H9 (cell line): ENCODE results near the gene IL18R1. TPM values are rescaled to one million over a fixed set of nuclear protein-coding genes. Genes with fewer than 3 reads are reported as not detected.

Experiments
- DNase-seq: peaks from one replicate; pipeline ENCODE4 v3.0.0-alpha.2; 2017
- H2AFZ ChIP-seq: one replicate; pipeline ENCODE4 v1.6.1; 2013; ENCODE audit warnings: mild to moderate bottlenecking, low read length, control low read depth, moderate library complexity
- H2AK5ac ChIP-seq: 2 replicates; pipeline ENCODE4 v1.6.1; 2013; ENCODE audit warnings: low read length, control low read depth, mixed read lengths; ENCODE audit not compliant: insufficient read length
- H2BK120ac ChIP-seq: one replicate; pipeline ENCODE4 v1.6.1; 2013; ENCODE audit warnings: low read depth, mild to moderate bottlenecking, low read length, control low read depth, inconsistent platforms; ENCODE audit not compliant: poor library complexity, severe bottlenecking
- H2BK12ac ChIP-seq: 2 replicates; pipeline ENCODE4 v1.6.1; 2013; ENCODE audit warnings: low read length, control low read depth, mixed read lengths, low read depth; ENCODE audit not compliant: insufficient read length
- H2BK15ac ChIP-seq: 2 replicates; pipeline ENCODE4 v1.6.1; 2013; ENCODE audit warnings: low read depth, low read length, control low read depth
- H2BK20ac ChIP-seq: one replicate; pipeline ENCODE4 v1.6.1; 2013; ENCODE audit warnings: low read depth, mild to moderate bottlenecking, low read length, control low read depth, inconsistent platforms; ENCODE audit not compliant: poor library complexity, severe bottlenecking
- H2BK5ac ChIP-seq: 2 replicates; pipeline ENCODE4 v1.6.1; 2013; ENCODE audit warnings: low read length, control low read depth, mixed read lengths; ENCODE audit not compliant: insufficient read length
- H3K14ac ChIP-seq: 2 replicates; pipeline ENCODE4 v1.6.1; 2013; ENCODE audit warnings: low read length, control low read depth; ENCODE audit not compliant: insufficient read depth
- H3K18ac ChIP-seq: 2 replicates; pipeline ENCODE4 v1.6.1; 2013; ENCODE audit warnings: low read depth, mild to moderate bottlenecking, mixed read lengths, low read length, control low read depth; ENCODE audit not compliant: insufficient read length
- H3K23ac ChIP-seq: 2 replicates; pipeline ENCODE4 v1.6.1; 2013; ENCODE audit warnings: low read length, control low read depth, mixed read lengths, low read depth; ENCODE audit not compliant: insufficient read length
- H3K23me2 ChIP-seq: 2 replicates; pipeline ENCODE4 v1.6.1; 2013; ENCODE audit warnings: low read depth, mild to moderate bottlenecking, mixed read lengths, low read length, control low read depth; ENCODE audit not compliant: insufficient read length, poor library complexity, severe bottlenecking
- H3K27ac ChIP-seq: 2 replicates; pipeline ENCODE4 v1.5.1; 2013; ENCODE audit warnings: low read length, control low read depth, mixed read lengths, low read depth; ENCODE audit not compliant: insufficient read length
- H3K27me3 ChIP-seq: 2 replicates; pipeline ENCODE4 v1.6.1; 2013; ENCODE audit warnings: low read length, control low read depth, inconsistent platforms; ENCODE audit not compliant: insufficient read depth
- H3K4ac ChIP-seq: 2 replicates; pipeline ENCODE4 v1.6.1; 2013; ENCODE audit warnings: low read depth, mild to moderate bottlenecking, control low read depth, inconsistent platforms, low read length, moderate library complexity
- H3K4me1 ChIP-seq: 2 replicates; pipeline ENCODE4 v1.6.1; 2013; ENCODE audit warnings: low read length, control low read depth, inconsistent platforms; ENCODE audit not compliant: insufficient read depth
- H3K4me2 ChIP-seq: 2 replicates; pipeline ENCODE4 v1.6.1; 2013; ENCODE audit warnings: low read length, control low read depth, mixed read lengths; ENCODE audit not compliant: insufficient read length, insufficient read depth
- H3K56ac ChIP-seq: 2 replicates; pipeline ENCODE4 v1.6.1; 2013; ENCODE audit warnings: low read depth, mild to moderate bottlenecking, mixed read lengths, low read length, control low read depth; ENCODE audit not compliant: insufficient read length
- H3K79me1 ChIP-seq: 2 replicates; pipeline ENCODE4 v1.6.1; 2013; ENCODE audit warnings: low read depth, mild to moderate bottlenecking, moderate library complexity, low read length, control low read depth, inconsistent platforms; ENCODE audit not compliant: insufficient read depth, poor library complexity, severe bottlenecking
- H3K79me2 ChIP-seq: 2 replicates; pipeline ENCODE4 v1.6.1; 2013; ENCODE audit warnings: low read length, control low read depth, inconsistent platforms; ENCODE audit not compliant: insufficient read depth
- H3K9ac ChIP-seq: 2 replicates; pipeline ENCODE4 v1.6.1; 2013; ENCODE audit warnings: low read length, control low read depth, mixed read lengths; ENCODE audit not compliant: insufficient read length; ENCODE audit errors: extremely low read depth
- H3K9me3 ChIP-seq: one replicate; pipeline ENCODE4 v1.6.1; 2013; ENCODE audit warnings: low read depth, low read length, inconsistent platforms; ENCODE audit not compliant: control insufficient read depth
- H3T11ph ChIP-seq: one replicate; pipeline ENCODE4 v1.6.1; 2013; ENCODE audit warnings: mild to moderate bottlenecking, low read length, control low read depth, inconsistent platforms
- H4K20me1 ChIP-seq: one replicate; pipeline ENCODE4 v1.6.1; 2013; ENCODE audit not compliant: control insufficient read depth, insufficient read length, insufficient read depth
- H4K5ac ChIP-seq: 2 replicates; pipeline ENCODE4 v1.6.1; 2013; ENCODE audit warnings: low read depth, mild to moderate bottlenecking, mixed read lengths, low read length, control low read depth; ENCODE audit not compliant: insufficient read length
- H4K8ac ChIP-seq: replicated peaks from 2 replicates; pipeline ENCODE4 v1.6.1; 2013; ENCODE audit warnings: low read length, control low read depth, mixed read lengths, low read depth; ENCODE audit not compliant: insufficient read length
- H4K91ac ChIP-seq: 2 replicates; pipeline ENCODE4 v1.6.1; 2013; ENCODE audit warnings: low read depth, mild to moderate bottlenecking, moderate library complexity, mixed read lengths, low read length, control low read depth; ENCODE audit not compliant: insufficient read length
- H3K27ac Mint-ChIP-seq, 3 experiments: 2 replicates in 2 of 3; 3 replicates in 1 of 3; pipeline ENCODE4 v1.8.0; 2020 to 2021; ENCODE audit warnings: mixed read lengths in 3 of 3, mild to moderate bottlenecking in 1 of 3, moderate library complexity in 1 of 3
- H3K27me3 Mint-ChIP-seq: 2 replicates; pipeline ENCODE4 v1.8.0; 2021; ENCODE audit warnings: low read depth, mild to moderate bottlenecking, moderate library complexity, mixed read lengths
- H3K36me3 Mint-ChIP-seq, 3 experiments: 2 replicates in 2 of 3; 3 replicates in 1 of 3; pipeline ENCODE4 v1.8.0; 2020 to 2021; ENCODE audit warnings: low read depth in 3 of 3, mixed read lengths in 3 of 3; ENCODE audit not compliant: insufficient read depth in 1 of 3
- H3K4me1 Mint-ChIP-seq, 2 experiments: 2 replicates each; pipeline ENCODE4 v1.8.0; 2020; ENCODE audit warnings: mixed read lengths in 2 of 2
- H3K4me3 Mint-ChIP-seq, 2 experiments: 2 replicates in 1 of 2; 3 replicates in 1 of 2; pipeline ENCODE4 v1.8.0; 2020 to 2021; ENCODE audit warnings: mild to moderate bottlenecking in 2 of 2, mixed read lengths in 2 of 2, moderate library complexity in 1 of 2
- H3K9me3 Mint-ChIP-seq, 2 experiments: 2 replicates in 1 of 2; 3 replicates in 1 of 2; pipeline ENCODE4 v1.8.0; 2020; ENCODE audit warnings: mild to moderate bottlenecking in 2 of 2, mixed read lengths in 2 of 2, moderate library complexity in 1 of 2
- CTCF ChIP-seq: fragments of 200-600 bp; sonication (generic); conservative IDR thresholded peaks from 3 replicates; pipeline ENCODE4 v1.8.0; 2021; ENCODE audit warnings: antibody characterized with exemption, mild to moderate bottlenecking
- WGBS: extraction: QIAGEN DNeasy Blood & Tissue Kit; methylation state at CpG from one replicate; pipeline ENCODE4 v1.1.7; 2013; ENCODE audit warnings: missing lambda C conversion rate, low lambda C conversion rate, mixed read lengths; ENCODE audit not compliant: insufficient read length; ENCODE audit errors: extremely low coverage; 5-methylcytosine and 5-hydroxymethylcytosine counted together
- total RNA-seq: library from RNA; stranded (reverse); gene quantifications from 2 replicates; pipeline ENCODE4 v1.2.1, GENCODE V29; 2021

IL18R1 gene
- total RNA-seq, 1 experiment from 2014 or later = not detected

- no peak for DNase-seq
- H3K4me1 Mint-ChIP-seq = no peaks in the 10 kb centered on the region
- no peak overlapping the region for H3K4ac ChIP-seq
- no peak overlapping the region for H3T11ph ChIP-seq
- H3K4me3 Mint-ChIP-seq = no peak overlapping the region
- H3K9me3 Mint-ChIP-seq = no peaks in the 10 kb centered on the region
- H3K56ac ChIP-seq = no peak overlapping the region
- H3K27ac ChIP-seq = no peak overlapping the region
- H3K27me3 Mint-ChIP-seq = no peaks in the 10 kb centered on the region
- WGBS = no CpG with 5 or more reads among the region's 6 CpGs
- H3K27me3 ChIP-seq = no peaks in the 10 kb centered on the region
- no peak overlapping the region for H2BK15ac ChIP-seq
- no peak overlapping the region for H3K27ac Mint-ChIP-seq
- no peak overlapping the region for H3K14ac ChIP-seq
- no peak overlapping the region for H3K4me2 ChIP-seq
- no peak overlapping the region for H2BK5ac ChIP-seq
- H3K36me3 Mint-ChIP-seq = no peaks in the 10 kb centered on the region
- no peak overlapping the region for H2BK20ac ChIP-seq
- no peak overlapping the region for H4K5ac ChIP-seq
- no peak for TF ChIP-seq CTCF
- no peak overlapping the region for H2BK12ac ChIP-seq
- no peak overlapping the region for H4K8ac ChIP-seq
- H3K23me2 ChIP-seq = no peaks in the 10 kb centered on the region
- H3K79me2 ChIP-seq = no peaks in the 10 kb centered on the region
- H3K9me3 ChIP-seq = no peaks in the 10 kb centered on the region
- H3K79me1 ChIP-seq = no peaks in the 10 kb centered on the region
- no peak overlapping the region for H3K23ac ChIP-seq
- H2AFZ ChIP-seq = no peak overlapping the region
- H3K18ac ChIP-seq = no peak overlapping the region
- H4K91ac ChIP-seq = no peak overlapping the region
- H2BK120ac ChIP-seq = no peak overlapping the region
- H4K20me1 ChIP-seq = no peaks in the 10 kb centered on the region
- no peak overlapping the region for H2AK5ac ChIP-seq
- H3K4me1 ChIP-seq = no peaks in the 10 kb centered on the region
- H3K9ac ChIP-seq = no peak overlapping the region
Measured at GRCh38 chr2:102397209-102397608, 41.6 kb downstream of the IL18R1 start.
